Measurements from ENCODE around the gene STXBP5.

DNA sequence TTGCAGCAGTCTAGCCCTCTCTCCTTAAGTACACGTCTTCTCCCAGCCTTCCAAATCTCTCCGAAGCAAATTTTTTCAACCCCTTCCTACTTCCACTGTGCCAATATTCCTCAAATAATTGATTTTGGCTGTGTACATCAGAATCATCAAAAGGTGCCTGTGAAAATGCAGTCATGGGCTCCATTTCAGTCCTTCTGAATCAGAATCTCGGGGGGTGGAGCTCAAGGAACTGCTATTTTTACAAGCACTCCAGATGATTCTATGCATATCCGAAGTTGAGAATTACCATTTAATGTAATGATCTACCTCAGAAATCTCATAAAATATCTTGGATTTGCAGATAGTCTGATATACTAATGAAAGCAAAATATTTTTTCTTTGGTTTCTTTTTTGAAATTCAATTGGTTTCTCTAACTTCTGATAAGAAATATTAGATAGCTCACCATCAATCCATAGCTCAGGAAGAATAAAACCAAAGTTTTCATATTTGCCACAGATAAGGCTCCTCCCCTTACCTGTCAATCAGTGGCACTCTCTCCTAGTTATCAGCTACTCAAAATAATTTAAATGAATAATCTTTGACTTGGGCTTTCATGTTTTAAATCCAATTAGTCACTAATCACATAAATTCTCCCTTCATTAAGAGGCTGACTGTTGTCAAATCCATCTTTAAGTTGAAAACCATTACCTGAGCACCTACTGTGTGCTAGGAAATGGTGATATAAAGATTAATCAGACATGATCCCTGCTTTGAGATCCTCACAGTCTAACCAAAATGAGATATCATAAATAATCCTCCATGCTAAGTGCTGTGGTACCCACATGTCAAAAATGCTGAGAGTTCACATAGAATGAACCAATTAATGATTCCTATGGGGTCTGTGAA, 36.4 kb upstream of the STXBP5 start:
- TF ChIP-seq, protein P1, sequence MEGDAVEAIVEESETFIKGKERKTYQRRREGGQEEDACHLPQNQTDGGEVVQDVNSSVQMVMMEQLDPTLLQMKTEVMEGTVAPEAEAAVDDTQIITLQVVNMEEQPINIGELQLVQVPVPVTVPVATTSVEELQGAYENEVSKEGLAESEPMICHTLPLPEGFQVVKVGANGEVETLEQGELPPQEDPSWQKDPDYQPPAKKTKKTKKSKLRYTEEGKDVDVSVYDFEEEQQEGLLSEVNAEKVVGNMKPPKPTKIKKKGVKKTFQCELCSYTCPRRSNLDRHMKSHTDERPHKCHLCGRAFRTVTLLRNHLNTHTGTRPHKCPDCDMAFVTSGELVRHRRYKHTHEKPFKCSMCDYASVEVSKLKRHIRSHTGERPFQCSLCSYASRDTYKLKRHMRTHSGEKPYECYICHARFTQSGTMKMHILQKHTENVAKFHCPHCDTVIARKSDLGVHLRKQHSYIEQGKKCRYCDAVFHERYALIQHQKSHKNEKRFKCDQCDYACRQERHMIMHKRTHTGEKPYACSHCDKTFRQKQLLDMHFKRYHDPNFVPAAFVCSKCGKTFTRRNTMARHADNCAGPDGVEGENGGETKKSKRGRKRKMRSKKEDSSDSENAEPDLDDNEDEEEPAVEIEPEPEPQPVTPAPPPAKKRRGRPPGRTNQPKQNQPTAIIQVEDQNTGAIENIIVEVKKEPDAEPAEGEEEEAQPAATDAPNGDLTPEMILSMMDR (IDR thresholded peaks at IDR 0.05; ENCODE audit: low read depth, low read length): no peak
- TF ChIP-seq, protein P2, sequence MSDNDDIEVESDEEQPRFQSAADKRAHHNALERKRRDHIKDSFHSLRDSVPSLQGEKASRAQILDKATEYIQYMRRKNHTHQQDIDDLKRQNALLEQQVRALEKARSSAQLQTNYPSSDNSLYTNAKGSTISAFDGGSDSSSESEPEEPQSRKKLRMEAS (IDR thresholded peaks at IDR 0.05; ENCODE audit: low read depth, low read length): no peak
- TF ChIP-seq MYC (IDR thresholded peaks at IDR 0.05; ENCODE audit: low read depth, low read length) (no peak), POLR2A (IDR thresholded peaks at IDR 0.05; ENCODE audit: extremely low read depth, insufficient read length) (no peak)
